HG03469 (cell line): ENCODE data around the gene FHIT.

Source experiments
- ATAC-seq: cut with Tn5 transposase; IDR thresholded peaks from one replicate; pipeline ENCODE4 v1.9.1; 2021; ENCODE audit warnings: mild to moderate bottlenecking, moderate library complexity, moderate number of reproducible peaks; ENCODE audit not compliant: unreplicated experiment

The FHIT gene

GRCh38 chr3:59925946-59926345, 1325.3 kb downstream of the FHIT start:
- ATAC-seq: no peak

- ATAC-seq: no peak
Observed at GRCh38 chr3:59922192-59922591, 1329.1 kb downstream of the FHIT start.

- ATAC-seq: no peak
Observed at GRCh38 chr3:59920822-59921221, 1330.4 kb downstream of the FHIT start.

- ATAC-seq: no peak
Observed at GRCh38 chr3:59919586-59919985, 1331.7 kb downstream of the FHIT start.

- ATAC-seq: no peak
Observed at GRCh38 chr3:59914251-59914650, 1337.0 kb downstream of the FHIT start.

- ATAC-seq: no peak
Observed at GRCh38 chr3:59913645-59914044, 1337.6 kb downstream of the FHIT start.

- ATAC-seq: no peak
Observed at GRCh38 chr3:59908701-59909100, 1342.6 kb downstream of the FHIT start.

GRCh38 chr3:59908280-59908679, 1343.0 kb downstream of the FHIT start:
- ATAC-seq: no peak

- no peak for ATAC-seq
Observed at GRCh38 chr3:59904296-59904695, 1347.0 kb downstream of the FHIT start.

- ATAC-seq: no peak
Observed at GRCh38 chr3:59899061-59899460, 1352.2 kb downstream of the FHIT start.

- no peak for ATAC-seq
Observed at GRCh38 chr3:59895972-59896371, 1355.3 kb downstream of the FHIT start.

GRCh38 chr3:59894425-59895121, 1356.7 kb downstream of the FHIT start:
- no peak for ATAC-seq

- ATAC-seq: no peak
Observed at GRCh38 chr3:59890639-59891038, 1360.6 kb downstream of the FHIT start.

- no peak for ATAC-seq
Observed at GRCh38 chr3:59886790-59887189, 1364.5 kb downstream of the FHIT start.

GRCh38 chr3:59885899-59886400, 1365.3 kb downstream of the FHIT start:
- no peak for ATAC-seq

- ATAC-seq: no peak
Observed at GRCh38 chr3:59885101-59885500, 1366.2 kb downstream of the FHIT start.

- no peak for ATAC-seq
Observed at GRCh38 chr3:59884409-59884808, 1366.8 kb downstream of the FHIT start.

- ATAC-seq: no peak
Observed at GRCh38 chr3:59882746-59883145, 1368.5 kb downstream of the FHIT start.

- no peak for ATAC-seq
Observed at GRCh38 chr3:59880717-59881116, 1370.5 kb downstream of the FHIT start.

GRCh38 chr3:59879031-59879581, 1372.1 kb downstream of the FHIT start:
- no peak for ATAC-seq

GRCh38 chr3:59878038-59878427, 1373.2 kb downstream of the FHIT start:
- no peak for ATAC-seq

- no peak for ATAC-seq
Observed at GRCh38 chr3:59877263-59878037, 1373.8 kb downstream of the FHIT start.
